GM10266 (cell line): Measurements from ENCODE around the gene HHLA2.
"Not testable (repeated sequence)": the region's sequence is repeated elsewhere in the genome, so short reads cannot be mapped to it uniquely, and the experiment has no call there.

Experiments used
- DNase-seq: peaks from one replicate; pipeline ENCODE4 v3.0.0; 2012; ENCODE audit errors: extremely low spot score
- CTCF ChIP-seq: IDR thresholded peaks from 2 replicates; pipeline ENCODE4 v1.5.1; 2012; ENCODE audit warnings: mild to moderate bottlenecking, low read depth; ENCODE audit not compliant: control insufficient read depth, insufficient read depth; ENCODE audit errors: missing control alignments

Gene HHLA2

GRCh38 chr3:108296239-108296638 is at the start of gene HHLA2:
Gene HHLA2, plus strand, starts transcription at chr3:108296548. Its CDS starts 55,266 bp downstream, at chr3:108351814.
- no peak for TF ChIP-seq CTCF
- DNase-seq, result no peak

- no peak for DNase-seq
- TF ChIP-seq CTCF, result no peak
These were observed 45.7 kb upstream of the HHLA2 start for GRCh38 chr3:108250626-108251025.

GRCh38 chr3:108251265-108251664 is 45.1 kb upstream of the HHLA2 start:
- DNase-seq, result no peak
- TF ChIP-seq CTCF, result no peak

DNA sequence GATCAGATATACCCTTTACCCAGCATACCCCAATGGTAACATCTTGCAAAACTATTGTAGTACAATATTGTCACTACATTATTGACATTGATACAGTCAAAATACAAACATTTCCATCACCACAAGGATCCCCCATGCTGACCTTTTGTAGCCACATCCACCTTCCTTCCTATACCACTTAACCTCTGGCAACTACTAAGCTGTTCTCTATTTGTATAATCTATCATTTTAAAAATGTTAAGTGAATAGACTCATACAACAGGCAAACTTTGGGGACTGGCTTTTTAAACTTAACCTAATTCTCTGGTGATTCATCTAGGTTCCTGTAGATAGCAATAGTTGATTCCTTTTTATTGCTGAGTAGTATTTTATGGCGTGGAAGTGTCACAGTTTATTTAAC is 44.5 kb upstream of the HHLA2 start:
- no peak for DNase-seq

GRCh38 chr3:108255131-108255530 is 41.2 kb upstream of the HHLA2 start:
- TF ChIP-seq CTCF, result no peak

More for the DNA sequence above, 44.5 kb upstream of the HHLA2 start:
- no peak for TF ChIP-seq CTCF

DNA sequence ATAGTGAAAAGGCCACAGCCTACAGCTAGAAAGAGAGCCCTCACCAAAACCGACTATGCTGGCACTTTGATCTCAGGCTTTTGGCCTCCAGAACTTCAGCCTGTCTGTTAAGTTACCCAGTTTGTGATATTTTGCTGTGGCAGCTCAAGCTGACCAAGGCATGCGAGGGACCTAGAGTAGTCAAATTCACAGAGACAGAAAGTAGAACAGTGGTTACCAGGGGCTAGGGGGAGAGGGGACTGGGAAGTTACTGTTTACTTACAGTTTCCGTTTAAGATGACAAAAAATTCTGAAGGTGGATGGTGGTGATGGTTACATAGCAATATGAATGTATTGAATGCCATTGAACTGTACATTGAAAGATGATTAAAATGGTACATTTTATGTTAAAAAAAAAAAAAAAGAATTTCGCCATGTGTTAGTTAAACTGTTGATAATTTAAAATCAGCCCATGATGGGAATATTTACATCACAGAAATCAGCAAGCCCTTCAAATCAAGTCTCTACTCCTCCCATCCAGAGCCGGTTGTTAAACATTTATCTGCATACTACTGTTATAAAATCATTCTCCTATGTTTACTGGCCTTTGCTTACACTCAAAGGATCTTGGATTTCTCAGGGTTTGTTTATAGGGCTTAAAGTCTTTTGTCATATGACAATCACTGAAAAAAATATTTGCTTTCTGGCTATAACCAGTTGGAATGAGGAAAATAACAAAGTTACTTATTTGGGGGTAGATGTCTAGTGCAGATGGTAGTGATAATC is 31.6 kb upstream of the HHLA2 start:
- not testable (repeated sequence) for DNase-seq

More at GRCh38 chr3:108255131-108255530, 41.2 kb upstream of the HHLA2 start:
- no peak for DNase-seq

GRCh38 chr3:108268235-108268634 is 28.1 kb upstream of the HHLA2 start:
- DNase-seq, result not testable (repeated sequence)

DNA sequence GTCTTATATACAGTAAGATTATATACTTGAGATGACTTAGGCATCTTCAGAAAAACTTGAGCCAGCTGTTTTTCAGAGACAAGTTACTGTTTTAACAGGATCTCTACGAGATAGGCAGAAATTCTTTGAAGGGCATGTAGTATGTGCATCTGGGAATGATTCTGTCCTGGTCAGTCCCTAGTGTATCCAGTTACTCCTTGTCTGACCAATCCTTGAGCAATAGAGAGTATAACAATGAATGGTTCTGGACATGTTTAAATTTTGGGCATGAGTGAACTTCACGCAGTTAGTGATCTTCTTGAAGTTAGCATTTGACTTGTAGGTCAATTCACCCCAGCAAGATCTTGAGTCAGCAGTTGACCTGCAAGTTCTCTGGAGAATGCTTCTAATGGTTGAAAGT is 24.7 kb upstream of the HHLA2 start:
- no peak for DNase-seq
- TF ChIP-seq CTCF, result no peak

DNA sequence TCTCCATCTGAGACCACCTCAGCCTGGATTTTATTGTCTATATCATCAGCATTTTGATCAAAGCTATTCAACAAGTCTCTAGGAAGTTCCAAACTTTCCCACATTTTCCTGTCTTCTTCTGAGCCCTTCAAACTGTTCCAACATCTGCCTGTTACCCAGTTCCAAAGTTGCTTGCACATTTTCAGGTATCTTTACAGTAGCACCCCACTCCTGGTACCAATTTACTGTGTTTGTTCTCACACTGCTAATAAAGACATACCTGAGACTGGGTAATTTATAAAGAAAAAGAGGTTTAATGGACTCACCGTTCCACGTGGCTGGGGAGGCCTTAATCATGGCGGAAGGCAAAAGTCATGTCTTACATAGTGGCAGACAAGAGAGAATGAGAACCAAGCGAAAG is 17.3 kb upstream of the HHLA2 start:
- DNase-seq, result not testable (repeated sequence)
